SK-N-SH (cell line): ENCODE measurements around the gene DCANP1. TPM values are rescaled to one million over a fixed set of nuclear protein-coding genes. Genes with fewer than 3 reads are reported as not detected.

Source experiments
- CTCF ChIA-PET: fragments of 300-600, 350-600 bp; formaldehyde crosslinking; extraction: SDS; loops from one replicate; lab custom pipeline; 2021; lab: Yijun Ruan, JAX
- POLR2A ChIA-PET: fragments of 350-600 bp; sonication (Branson Sonifier 250); formaldehyde crosslinking; extraction: SDS; loops from one replicate; lab custom pipeline; 2020; ENCODE audit warnings: antibody characterized with exemption, inconsistent platforms; lab: Yijun Ruan, JAX
- DNase-seq: peaks from one replicate; pipeline ENCODE4 v3.0.0; 2012
- H2AFZ ChIP-seq: fragments of 200-600 bp; sonication (generic); 2 replicates; pipeline ENCODE4 v1.8.1; 2016; ENCODE audit warnings: antibody characterized with exemption, mild to moderate bottlenecking, low read depth
- H3F3A ChIP-seq: fragments of 200-600 bp; sonication (generic); replicated peaks from 2 replicates; pipeline ENCODE3; 2016; ENCODE audit warnings: antibody characterized with exemption, mild to moderate bottlenecking; ENCODE audit not compliant: insufficient read depth
- H3K27ac ChIP-seq, 2 experiments: fragments of 200-500 bp in 1 of 2; fragments of 200-600 bp in 1 of 2; sonication (Bioruptor generic) in 1 of 2; sonication (generic), shearing (Covaris generic) in 1 of 2; 2 replicates each; pipeline versions ENCODE4 v1.5.1 to v1.6.1; 2014 to 2016; ENCODE audit warnings: low read depth in 2 of 2, inconsistent platforms in 1 of 2, low read length in 1 of 2, mild to moderate bottlenecking in 1 of 2, mixed read lengths in 1 of 2
- H3K27me3 ChIP-seq: fragments of 200-600 bp; sonication (generic), shearing (Covaris generic); 2 replicates; pipeline ENCODE4 v1.6.1; 2016; ENCODE audit warnings: mixed run types; ENCODE audit not compliant: insufficient read depth
- H3K36me3 ChIP-seq, 2 experiments: fragments of 200-500 bp in 1 of 2; fragments of 200-600 bp in 1 of 2; sonication (Bioruptor generic) in 1 of 2; sonication (generic) in 1 of 2; replicated peaks in 1 of 2; 2 replicates each; pipeline versions ENCODE3 to v1.5.1; 2014 to 2016; ENCODE audit warnings: low read length in 1 of 2, mild to moderate bottlenecking in 1 of 2; ENCODE audit not compliant: insufficient read depth in 2 of 2, control insufficient read depth in 1 of 2
- H3K4me1 ChIP-seq, 2 experiments: fragments of 200-500 bp in 1 of 2; fragments of 200-600 bp in 1 of 2; sonication (Bioruptor generic) in 1 of 2; sonication (generic), shearing (Covaris generic) in 1 of 2; 2 replicates each; pipeline versions ENCODE4 v1.5.1 to v1.6.1; 2014 to 2016; ENCODE audit warnings: low read depth in 1 of 2, low read length in 1 of 2, mixed run types in 1 of 2; ENCODE audit not compliant: insufficient read depth in 2 of 2, control insufficient read depth in 1 of 2
- H3K4me2 ChIP-seq: fragments of 200-600 bp; sonication (generic), shearing (Covaris generic); 2 replicates; pipeline ENCODE4 v1.6.1; 2017; ENCODE audit warnings: mixed run types
- H3K4me3 ChIP-seq, 2 experiments: fragments of 200-500 bp in 1 of 2; fragments of 200-600 bp in 1 of 2; sonication (Bioruptor generic) in 1 of 2; sonication (generic), shearing (Covaris generic) in 1 of 2; 2 replicates each; pipeline versions ENCODE4 v1.5.1 to v1.8.1; 2014 to 2016; ENCODE audit warnings: low read depth in 2 of 2, inconsistent platforms in 1 of 2, low read length in 1 of 2, mild to moderate bottlenecking in 1 of 2, mixed read lengths in 1 of 2, moderate library complexity in 1 of 2
- H3K79me2 ChIP-seq: fragments of 200-600 bp; sonication (generic); 2 replicates; pipeline ENCODE4 v1.8.1; 2017; ENCODE audit warnings: mild to moderate bottlenecking; ENCODE audit not compliant: insufficient read depth
- H3K9ac ChIP-seq: fragments of 200-600 bp; sonication (generic); 2 replicates; pipeline ENCODE4 v1.6.1; 2017; ENCODE audit warnings: mixed run types
- H3K9me2 ChIP-seq: fragments of 200-600 bp; sonication (generic); 2 replicates; pipeline ENCODE4 v1.6.1; 2017; ENCODE audit warnings: mixed run types
- H3K9me3 ChIP-seq: fragments of 200-600 bp; sonication (generic); 2 replicates; pipeline ENCODE4 v1.6.1; 2017; ENCODE audit warnings: mixed run types, mild to moderate bottlenecking, moderate library complexity
- H4K20me1 ChIP-seq: fragments of 200-600 bp; sonication (generic); 2 replicates; pipeline ENCODE4 v1.6.1; 2017; ENCODE audit warnings: mild to moderate bottlenecking, mixed run types; ENCODE audit not compliant: insufficient read depth
- ELF1 ChIP-seq: IDR thresholded peaks from 2 replicates; pipeline ENCODE4 v1.4.0; 2012
- EZH2phosphoT487 ChIP-seq: fragments of 200-600 bp; sonication (generic); IDR thresholded peaks from 2 replicates; pipeline ENCODE4 v1.6.1; 2017; ENCODE audit warnings: low read depth, mixed run types, mild to moderate bottlenecking, antibody characterized with exemption, moderate library complexity, borderline replicate concordance
- FOSL2 ChIP-seq: IDR thresholded peaks from 2 replicates; pipeline ENCODE4 v1.4.0; 2012; ENCODE audit warnings: low read depth, mild to moderate bottlenecking, moderate library complexity, borderline replicate concordance
- JUND ChIP-seq: IDR thresholded peaks from 2 replicates; pipeline ENCODE4 v1.4.0; 2012
- NFIC ChIP-seq: IDR thresholded peaks from 2 replicates; pipeline ENCODE4 v1.4.0; 2012; ENCODE audit warnings: borderline replicate concordance
- NRF1 ChIP-seq: IDR thresholded peaks from 2 replicates; pipeline ENCODE4 v1.6.1; 2012; ENCODE audit warnings: low read depth, mild to moderate bottlenecking, low read length
- RCOR1 ChIP-seq: fragments of 150-350 bp; IDR thresholded peaks from 2 replicates; pipeline ENCODE4 v1.6.1; 2017; ENCODE audit warnings: antibody characterized with exemption, low read length
- TAF1 ChIP-seq: IDR thresholded peaks from 2 replicates; pipeline ENCODE4 v1.6.1; 2012; ENCODE audit warnings: low read depth, mild to moderate bottlenecking, low read length, moderate library complexity, borderline replicate concordance
- TCF12 ChIP-seq: IDR thresholded peaks from 2 replicates; pipeline ENCODE4 v1.4.0; 2012
- TEAD4 ChIP-seq: IDR thresholded peaks from 2 replicates; pipeline ENCODE4 v1.4.0; 2012; ENCODE audit warnings: mild to moderate bottlenecking, borderline replicate concordance; ENCODE audit not compliant: insufficient read depth
- YY1 ChIP-seq: IDR thresholded peaks from 2 replicates; pipeline ENCODE4 v1.4.0; 2012; ENCODE audit warnings: low read depth, mild to moderate bottlenecking
- WGBS: methylation state at CpG from one replicate; pipeline ENCODE4 v1.1.6; 2017; ENCODE audit warnings: low lambda C conversion rate; 5-methylcytosine and 5-hydroxymethylcytosine counted together
- polyA plus RNA-seq, 3 experiments: library from polyadenylated mRNA; depleted of rRNA; stranded (reverse); fragments of >200 nt; gene quantifications; 2 replicates each; pipeline ENCODE4 v1.2.3, GENCODE V29; 2012
- TF ChIP-seq, protein P1 (sequence below): fragments of 150-350 bp; IDR thresholded peaks from 2 replicates; pipeline ENCODE4 v1.6.1; 2016; ENCODE audit warnings: mild to moderate bottlenecking, low read depth, low read length
- TF ChIP-seq, protein P2 (sequence below): IDR thresholded peaks from 2 replicates; pipeline ENCODE4 v1.4.0; 2012; ENCODE audit warnings: low read depth
- TF ChIP-seq, protein P3 (sequence below): IDR thresholded peaks from 2 replicates; pipeline ENCODE4 v1.6.1; 2012; ENCODE audit warnings: mild to moderate bottlenecking, low read depth, low read length, moderate library complexity

DCANP1 gene
- polyA plus RNA-seq, 1 of the 3 experiments (the other 2 are of a cell fraction), result not detected

DNA sequence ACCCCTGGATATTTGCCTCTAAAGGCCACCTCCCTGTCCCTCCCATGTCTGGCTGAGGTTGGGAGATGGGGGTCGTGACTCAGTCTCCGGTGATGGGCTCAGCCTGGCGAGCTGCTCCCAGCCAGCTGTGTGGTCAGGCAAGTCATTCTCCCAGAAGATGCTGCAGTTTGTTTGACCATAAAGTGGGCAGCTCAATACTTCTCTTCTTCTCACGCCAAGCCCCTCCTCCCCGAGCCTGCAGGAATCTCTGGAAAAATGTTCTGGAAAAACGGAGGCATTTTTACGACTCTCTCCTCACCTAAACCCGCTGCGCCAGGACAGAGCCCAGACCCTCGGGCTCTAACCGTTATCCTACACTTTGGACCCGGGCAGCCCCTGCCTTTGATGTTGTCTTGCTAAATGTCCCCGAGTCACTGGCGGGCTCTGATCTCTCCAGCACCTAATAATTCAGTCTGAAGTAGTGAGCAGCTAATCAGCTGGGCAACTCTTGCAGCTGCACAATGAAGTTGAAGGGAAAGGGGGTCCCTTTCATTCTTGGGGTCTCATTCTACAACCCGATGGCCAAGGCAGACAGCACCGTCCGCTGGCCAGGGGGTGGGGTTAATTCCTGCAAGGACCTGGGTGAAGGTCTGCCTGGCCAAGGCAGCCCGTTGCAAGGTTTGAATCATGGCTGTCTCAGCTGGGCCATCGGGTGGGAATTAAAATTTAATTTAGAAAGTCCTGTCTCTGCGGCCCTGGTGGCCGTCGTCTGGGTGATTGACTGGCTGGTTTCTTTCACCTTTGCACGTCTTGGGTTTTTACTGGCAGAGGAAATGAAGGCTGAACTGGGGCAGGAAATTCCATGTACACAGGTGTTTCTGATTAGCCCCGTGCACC is 12.3 kb downstream of the DCANP1 start:
- Histone ChIP-seq H3K36me3 (no peaks in the 10 kb centered on the region), H3K27ac (no peak overlapping the region), H3K9ac (no peak overlapping the region), H3F3A (no peaks in the 10 kb centered on the region), H4K20me1 (no peaks in the 10 kb centered on the region), H3K9me3 (no peaks in the 10 kb centered on the region), H3K4me1 (peaks cover 0 to 38% of the 10 kb centered on the region in 2 experiments; a peak in 1 of 4 replicates), H3K4me2 (no peak overlapping the region), H3K27me3 (no peaks in the 10 kb centered on the region), H3K79me2 (no peaks in the 10 kb centered on the region), H3K4me3 (no peak overlapping the region), H3K9me2 (no peaks in the 10 kb centered on the region), H2AFZ (no peak overlapping the region)
- POLR2A ChIA-PET, result interaction anchor here (0.9 kb wide), 1 partner anchor 561 kb away, joined by 5 read pairs; the partner anchor contains the start of gene TXNDC15
- DNase-seq, result no peak
- TF ChIP-seq JUND (no peak), TCF12 (peak; percentile 46; the same call in 1 of the 2 replicates)
- TF ChIP-seq, protein P1, sequence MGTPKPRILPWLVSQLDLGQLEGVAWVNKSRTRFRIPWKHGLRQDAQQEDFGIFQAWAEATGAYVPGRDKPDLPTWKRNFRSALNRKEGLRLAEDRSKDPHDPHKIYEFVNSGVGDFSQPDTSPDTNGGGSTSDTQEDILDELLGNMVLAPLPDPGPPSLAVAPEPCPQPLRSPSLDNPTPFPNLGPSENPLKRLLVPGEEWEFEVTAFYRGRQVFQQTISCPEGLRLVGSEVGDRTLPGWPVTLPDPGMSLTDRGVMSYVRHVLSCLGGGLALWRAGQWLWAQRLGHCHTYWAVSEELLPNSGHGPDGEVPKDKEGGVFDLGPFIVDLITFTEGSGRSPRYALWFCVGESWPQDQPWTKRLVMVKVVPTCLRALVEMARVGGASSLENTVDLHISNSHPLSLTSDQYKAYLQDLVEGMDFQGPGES, result no peak
- CTCF ChIA-PET, result interaction anchor here (1.1 to 9.6 kb wide), 4 partner anchors 10 to 103 kb away, joined by 3 to 56 read pairs (median 7); no protein-coding TSS in a partner anchor
- WGBS, result 89% methylated on average over 18 of the region's 24 CpGs

DNA sequence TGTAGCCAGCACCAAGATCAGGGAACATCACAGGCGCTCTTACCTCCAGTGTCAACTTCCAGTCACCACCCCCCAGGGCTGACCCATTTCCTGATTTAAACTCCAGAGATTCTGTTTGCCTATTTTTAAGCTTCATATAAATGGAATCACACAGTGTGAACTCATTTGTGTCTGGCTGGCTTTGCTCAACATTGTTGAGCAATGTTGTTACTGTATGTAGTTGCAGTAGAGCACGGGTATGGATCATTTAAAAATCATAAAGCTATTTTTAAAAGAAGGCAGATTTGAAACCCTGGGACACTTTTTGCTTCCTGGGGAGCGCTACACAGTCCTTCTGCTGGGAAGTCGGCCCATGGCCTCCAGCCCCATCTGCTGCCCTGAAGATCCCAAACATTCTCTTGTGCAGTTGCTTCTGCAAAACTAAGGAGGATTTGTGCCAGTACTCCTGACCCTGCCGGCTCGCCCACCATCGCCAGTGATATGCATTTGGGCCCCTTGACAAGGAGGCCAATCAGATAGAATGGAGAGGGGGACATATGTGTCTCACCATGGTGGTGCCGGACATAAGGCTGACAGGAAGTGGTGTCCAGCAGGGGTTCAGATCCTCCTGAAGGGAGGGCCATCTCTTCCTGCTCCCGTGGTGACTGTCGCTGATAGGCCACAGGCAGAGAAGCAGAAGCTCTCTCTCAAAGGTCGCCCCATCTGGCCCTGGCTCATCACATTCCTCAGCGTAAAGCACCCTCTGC is 13.3 kb downstream of the DCANP1 start:
- Histone ChIP-seq H3K79me2 (no peaks in the 10 kb centered on the region), H3K9me2 (no peaks in the 10 kb centered on the region), H4K20me1 (no peaks in the 10 kb centered on the region), H3K4me2 (no peak overlapping the region), H3F3A (no peaks in the 10 kb centered on the region), H3K9me3 (no peaks in the 10 kb centered on the region), H2AFZ (no peak overlapping the region), H3K27ac (no peak overlapping the region), H3K27me3 (no peaks in the 10 kb centered on the region), H3K4me3 (no peak overlapping the region), H3K9ac (no peak overlapping the region), H3K36me3 (no peaks in the 10 kb centered on the region), H3K4me1 (peaks cover 0 to 30% of the 10 kb centered on the region in 2 experiments; a peak in 1 of 4 replicates)
- no peak for DNase-seq
- POLR2A ChIA-PET, result no interaction called here
- TF ChIP-seq FOSL2 (no peak), TAF1 (no peak), NFIC (no peak), JUND (no peak), NRF1 (no peak), TEAD4 (no peak), RCOR1 (no peak), EZH2phosphoT487 (no peak), YY1 (no peak), ELF1 (no peak)
- TF ChIP-seq, protein P2, sequence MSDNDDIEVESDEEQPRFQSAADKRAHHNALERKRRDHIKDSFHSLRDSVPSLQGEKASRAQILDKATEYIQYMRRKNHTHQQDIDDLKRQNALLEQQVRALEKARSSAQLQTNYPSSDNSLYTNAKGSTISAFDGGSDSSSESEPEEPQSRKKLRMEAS, result no peak
- TF ChIP-seq, protein P3, sequence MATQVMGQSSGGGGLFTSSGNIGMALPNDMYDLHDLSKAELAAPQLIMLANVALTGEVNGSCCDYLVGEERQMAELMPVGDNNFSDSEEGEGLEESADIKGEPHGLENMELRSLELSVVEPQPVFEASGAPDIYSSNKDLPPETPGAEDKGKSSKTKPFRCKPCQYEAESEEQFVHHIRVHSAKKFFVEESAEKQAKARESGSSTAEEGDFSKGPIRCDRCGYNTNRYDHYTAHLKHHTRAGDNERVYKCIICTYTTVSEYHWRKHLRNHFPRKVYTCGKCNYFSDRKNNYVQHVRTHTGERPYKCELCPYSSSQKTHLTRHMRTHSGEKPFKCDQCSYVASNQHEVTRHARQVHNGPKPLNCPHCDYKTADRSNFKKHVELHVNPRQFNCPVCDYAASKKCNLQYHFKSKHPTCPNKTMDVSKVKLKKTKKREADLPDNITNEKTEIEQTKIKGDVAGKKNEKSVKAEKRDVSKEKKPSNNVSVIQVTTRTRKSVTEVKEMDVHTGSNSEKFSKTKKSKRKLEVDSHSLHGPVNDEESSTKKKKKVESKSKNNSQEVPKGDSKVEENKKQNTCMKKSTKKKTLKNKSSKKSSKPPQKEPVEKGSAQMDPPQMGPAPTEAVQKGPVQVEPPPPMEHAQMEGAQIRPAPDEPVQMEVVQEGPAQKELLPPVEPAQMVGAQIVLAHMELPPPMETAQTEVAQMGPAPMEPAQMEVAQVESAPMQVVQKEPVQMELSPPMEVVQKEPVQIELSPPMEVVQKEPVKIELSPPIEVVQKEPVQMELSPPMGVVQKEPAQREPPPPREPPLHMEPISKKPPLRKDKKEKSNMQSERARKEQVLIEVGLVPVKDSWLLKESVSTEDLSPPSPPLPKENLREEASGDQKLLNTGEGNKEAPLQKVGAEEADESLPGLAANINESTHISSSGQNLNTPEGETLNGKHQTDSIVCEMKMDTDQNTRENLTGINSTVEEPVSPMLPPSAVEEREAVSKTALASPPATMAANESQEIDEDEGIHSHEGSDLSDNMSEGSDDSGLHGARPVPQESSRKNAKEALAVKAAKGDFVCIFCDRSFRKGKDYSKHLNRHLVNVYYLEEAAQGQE, result no peak
- TF ChIP-seq, protein P1, result no peak
- WGBS, result 89% methylated on average over 11 of the region's 12 CpGs
- CTCF ChIA-PET, result interaction anchor here (1.1 to 9.6 kb wide), 4 partner anchors 9 to 102 kb away, joined by 3 to 56 read pairs (median 6); no protein-coding TSS in a partner anchor
